Measurements from ENCODE around the gene ZNF782. TPM values are rescaled to one million over a fixed set of nuclear protein-coding genes. Genes with fewer than 3 reads are reported as not detected.
A peak's percentile ranks its signal among the peaks of the same experiment; 100 is the strongest.
"Not testable (repeated sequence)": the region's sequence is repeated elsewhere in the genome, so short reads cannot be mapped to it uniquely, and the experiment has no call there.

ZNF782 gene
- 1 to 10 TPM; 4.6 to 7.1 TPM for total RNA-seq
- 16.5 to 17.0 reads per million in 2 donors for total RNA-seq

DNA sequence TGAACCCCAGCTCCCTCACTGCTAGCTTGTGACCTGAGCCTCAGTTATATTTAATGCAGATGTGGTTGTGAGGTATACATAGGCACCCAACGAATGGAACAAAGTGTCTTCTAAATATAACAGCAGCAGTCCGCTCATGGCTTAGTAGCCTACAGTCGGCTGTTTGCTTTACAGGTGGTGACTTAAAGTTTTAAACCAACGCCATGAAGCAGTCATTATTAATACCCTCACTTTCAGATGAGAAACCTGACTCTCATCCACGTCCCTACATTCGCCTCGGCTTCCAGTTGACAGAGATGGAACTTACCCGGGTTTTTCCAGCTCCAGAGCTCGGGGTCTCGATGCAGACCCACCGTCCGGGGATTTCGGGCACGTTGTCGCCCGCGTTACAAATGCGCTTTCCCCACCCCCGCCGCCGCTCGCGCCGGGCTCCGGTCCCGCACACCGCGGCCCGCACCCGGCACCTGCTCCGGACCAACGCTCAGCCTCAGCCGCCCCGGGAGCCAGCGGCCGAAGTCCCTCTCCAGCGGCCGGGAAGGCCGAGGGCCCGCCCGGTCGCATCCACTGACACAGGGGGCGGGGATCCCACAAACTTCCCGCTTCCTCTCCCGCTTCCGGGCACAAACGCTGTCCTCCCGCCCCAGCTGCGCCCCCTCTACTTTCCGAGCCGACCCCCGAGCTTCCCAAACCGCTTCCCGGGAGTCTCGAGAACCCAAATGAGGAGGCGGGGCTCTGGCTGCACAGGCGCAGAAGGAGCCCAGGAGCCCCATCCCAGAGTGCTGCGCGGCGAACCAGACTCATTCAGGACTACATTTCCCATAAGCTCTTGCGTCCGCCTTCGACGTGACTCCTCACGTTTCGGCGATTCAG, at the start of gene ZNF782:
ZNF782 (minus strand) TSS at position 734 of the 870 bp plus-strand sequence. CDS start 2,553 bp downstream, outside the sequence.
- DNase-seq (peak; percentile 73 to 77 (median 76)), ATAC-seq (peak; percentile 93)
- peak within 1 kb of the TSS; percentile 99 for H3K27ac Mint-ChIP-seq
- peaks cover 35% of the 10 kb centered on the region for H3K4me1 Mint-ChIP-seq
- peaks cover 3% of the 10 kb centered on the region for H3K36me3 Mint-ChIP-seq (ENCODE audit: low read depth)
- H3K9me3 ChIP-seq (ENCODE audit: control insufficient read depth, low read length, poor library complexity, severe bottlenecking) = no peaks in the 10 kb centered on the region
- peaks cover 7% of the 10 kb centered on the region for H3K27me3 Mint-ChIP-seq
- peak within 1 kb of the TSS; percentile 100 for H3K4me3 Mint-ChIP-seq

DNA sequence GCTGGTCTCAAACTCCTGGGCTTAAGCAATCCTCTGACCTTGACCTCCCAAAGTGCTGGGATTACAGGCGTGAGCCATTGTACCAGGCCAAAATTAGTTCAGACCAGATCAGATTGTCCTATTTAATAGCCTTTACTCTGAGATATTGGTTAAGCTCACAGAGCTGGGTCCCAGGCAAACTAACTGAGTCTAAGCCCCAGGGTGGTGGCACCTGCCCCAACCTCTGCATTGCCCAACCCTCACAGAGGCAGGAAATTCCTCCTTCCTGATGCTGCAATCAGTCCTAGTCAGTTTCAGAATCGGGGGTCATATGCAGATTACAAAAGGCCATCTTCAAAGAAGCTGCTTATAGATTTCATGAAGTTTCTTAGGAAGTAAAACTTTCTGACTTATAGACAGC, 45.7 kb upstream of the ZNF782 start:
- not testable (repeated sequence) for H3K4me1 Mint-ChIP-seq, H3K4me3 Mint-ChIP-seq, ATAC-seq

GRCh38 chr9:96892131-96892530, 37.8 kb upstream of the ZNF782 start:
- H3K36me3 Mint-ChIP-seq (ENCODE audit: low read depth) = peaks cover 9% of the 10 kb centered on the region
- H3K27me3 Mint-ChIP-seq = no peaks in the 10 kb centered on the region
- H3K4me1 Mint-ChIP-seq = no peaks in the 10 kb centered on the region
- no peaks in the 10 kb centered on the region for H3K9me3 ChIP-seq (ENCODE audit: control insufficient read depth, low read length, poor library complexity, severe bottlenecking)
- ATAC-seq = no peak
- no peak for DNase-seq
- H3K27ac Mint-ChIP-seq = no peak overlapping the region
- no peak overlapping the region for H3K4me3 Mint-ChIP-seq

More for the DNA sequence above, 45.7 kb upstream of the ZNF782 start:
- not testable (repeated sequence) for H3K27ac Mint-ChIP-seq; H3K36me3 Mint-ChIP-seq (ENCODE audit: low read depth); H3K9me3 ChIP-seq (ENCODE audit: control insufficient read depth, low read length, poor library complexity, severe bottlenecking); DNase-seq; H3K27me3 Mint-ChIP-seq

DNA sequence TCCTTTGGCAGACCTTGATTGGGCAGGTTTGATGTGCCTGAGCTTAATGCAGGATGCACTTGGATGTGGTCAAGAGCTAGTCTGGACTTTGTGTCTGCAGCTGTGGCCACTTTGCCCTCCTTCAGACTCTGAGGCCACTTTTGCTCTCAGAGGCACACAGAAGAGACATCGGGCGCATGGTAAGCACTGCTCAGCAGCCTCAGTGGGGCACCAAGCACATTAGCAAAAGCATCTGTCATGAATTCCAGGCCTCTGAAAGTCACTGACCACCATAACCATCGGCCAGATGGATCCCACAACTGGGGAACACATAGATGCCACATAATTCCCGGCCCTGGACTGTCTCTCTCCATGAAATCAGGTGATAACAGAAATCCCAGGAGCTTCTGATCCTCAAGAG, 34.3 kb upstream of the ZNF782 start:
- no peak overlapping the region for H3K4me3 Mint-ChIP-seq
- no peak for ATAC-seq
- no peaks in the 10 kb centered on the region for H3K9me3 ChIP-seq (ENCODE audit: control insufficient read depth, low read length, poor library complexity, severe bottlenecking)

GRCh38 chr9:96885424-96885823, 31.1 kb upstream of the ZNF782 start:
- Mint-ChIP-seq H3K27ac (no peak overlapping the region), H3K27me3 (no peaks in the 10 kb centered on the region), H3K36me3 (ENCODE audit: low read depth) (peaks cover 5% of the 10 kb centered on the region), H3K4me1 (no peaks in the 10 kb centered on the region), H3K4me3 (no peak overlapping the region)
- no peak for ATAC-seq
- H3K9me3 ChIP-seq (ENCODE audit: control insufficient read depth, low read length, poor library complexity, severe bottlenecking) = no peaks in the 10 kb centered on the region
- no peak for DNase-seq

More for the DNA sequence above, 34.3 kb upstream of the ZNF782 start:
- peaks cover 2% of the 10 kb centered on the region for H3K36me3 Mint-ChIP-seq (ENCODE audit: low read depth)
- DNase-seq = no peak
- no peaks in the 10 kb centered on the region for H3K4me1 Mint-ChIP-seq
- H3K27ac Mint-ChIP-seq = no peak overlapping the region
- no peaks in the 10 kb centered on the region for H3K27me3 Mint-ChIP-seq

DNA sequence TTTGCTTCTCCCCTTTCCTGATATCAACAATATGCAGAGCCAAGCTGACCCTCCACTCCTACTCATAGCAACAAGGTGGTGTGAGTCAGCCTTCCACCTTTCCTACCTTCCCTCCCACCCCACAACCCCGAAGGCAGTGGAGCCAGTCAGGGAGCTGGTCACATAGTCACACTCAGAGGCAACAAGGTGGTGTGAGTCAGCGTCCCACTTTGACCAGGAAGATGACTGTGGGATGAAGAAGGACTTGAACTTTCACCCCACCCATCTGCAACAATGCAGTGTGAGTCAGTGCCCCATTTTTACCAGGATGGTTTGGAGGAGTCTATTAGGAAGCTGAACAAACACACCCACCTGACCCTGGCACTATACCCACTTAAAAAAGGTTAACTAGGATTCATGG, 30.1 kb upstream of the ZNF782 start:
- no peak overlapping the region for H3K4me3 Mint-ChIP-seq
- DNase-seq (no peak), ATAC-seq (no peak)
- no peak overlapping the region for H3K27ac Mint-ChIP-seq
- no peaks in the 10 kb centered on the region for H3K4me1 Mint-ChIP-seq
- H3K9me3 ChIP-seq (ENCODE audit: control insufficient read depth, low read length, poor library complexity, severe bottlenecking) = no peaks in the 10 kb centered on the region
- peaks cover 3% of the 10 kb centered on the region for H3K36me3 Mint-ChIP-seq (ENCODE audit: low read depth)
- H3K27me3 Mint-ChIP-seq = no peaks in the 10 kb centered on the region

- Mint-ChIP-seq H3K27ac (no peak overlapping the region), H3K4me3 (no peak overlapping the region), H3K36me3 (ENCODE audit: low read depth) (peaks cover 3% of the 10 kb centered on the region), H3K27me3 (no peaks in the 10 kb centered on the region), H3K4me1 (no peaks in the 10 kb centered on the region)
- DNase-seq = no peak
- ATAC-seq = no peak
- H3K9me3 ChIP-seq (ENCODE audit: control insufficient read depth, low read length, poor library complexity, severe bottlenecking) = no peaks in the 10 kb centered on the region
Observed at GRCh38 chr9:96883922-96884321, 29.6 kb upstream of the ZNF782 start.

- Mint-ChIP-seq H3K4me1 (peaks cover 17% of the 10 kb centered on the region), H3K4me3 (no peak overlapping the region), H3K27ac (no peak overlapping the region), H3K27me3 (peaks cover 43% of the 10 kb centered on the region), H3K36me3 (ENCODE audit: low read depth) (peaks cover 3% of the 10 kb centered on the region)
- ATAC-seq (no peak), DNase-seq (no peak)
- peaks cover 4% of the 10 kb centered on the region for H3K9me3 ChIP-seq (ENCODE audit: control insufficient read depth, low read length, poor library complexity, severe bottlenecking)
Observed at GRCh38 chr9:96877269-96877668, 23.0 kb upstream of the ZNF782 start.

- H3K27ac Mint-ChIP-seq = peak overlapping the region; percentile 89
- H3K36me3 Mint-ChIP-seq (ENCODE audit: low read depth) = no peaks in the 10 kb centered on the region
- peaks cover 4% of the 10 kb centered on the region for H3K9me3 ChIP-seq (ENCODE audit: control insufficient read depth, low read length, poor library complexity, severe bottlenecking)
- ATAC-seq (peak; percentile 43), DNase-seq (no peak)
- H3K4me1 Mint-ChIP-seq = peaks cover 17% of the 10 kb centered on the region
- peaks cover 43% of the 10 kb centered on the region for H3K27me3 Mint-ChIP-seq
- peak overlapping the region; percentile 90 for H3K4me3 Mint-ChIP-seq
Observed at GRCh38 chr9:96875461-96876142, 21.3 kb upstream of the ZNF782 start.

DNA sequence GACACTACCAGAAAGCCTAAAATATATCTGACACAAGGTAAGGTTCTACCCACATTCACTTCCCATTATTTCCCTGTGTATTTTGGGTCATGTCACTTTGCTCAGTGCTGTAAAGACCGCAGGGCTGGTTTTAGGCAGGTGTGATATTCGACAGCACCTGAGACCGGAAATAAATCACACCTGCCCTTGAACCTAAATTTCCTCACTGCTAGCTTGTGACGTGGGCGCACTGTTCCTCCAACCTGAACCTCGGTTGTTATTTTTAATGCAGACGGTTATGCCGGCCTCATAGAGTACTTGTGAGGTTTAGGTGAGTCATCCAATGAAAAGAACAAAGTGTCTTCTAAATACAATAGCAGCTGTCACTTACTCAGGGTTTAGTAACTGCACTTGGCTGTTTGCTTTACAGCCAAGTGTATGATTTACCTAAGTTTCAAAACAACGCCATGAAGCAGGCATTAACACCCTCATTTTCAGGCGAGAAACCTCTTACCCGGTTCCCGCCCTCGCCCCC, 20.7 kb upstream of the ZNF782 start:
- DNase-seq = no peak
- H3K27me3 Mint-ChIP-seq = peaks cover 43% of the 10 kb centered on the region
- peaks cover 4% of the 10 kb centered on the region for H3K9me3 ChIP-seq (ENCODE audit: control insufficient read depth, low read length, poor library complexity, severe bottlenecking)
- H3K4me3 Mint-ChIP-seq = peak overlapping the region; percentile 90
- H3K27ac Mint-ChIP-seq = peak overlapping the region; percentile 89
- ATAC-seq = peak; percentile 90
- peaks cover 17% of the 10 kb centered on the region for H3K4me1 Mint-ChIP-seq
- no peaks in the 10 kb centered on the region for H3K36me3 Mint-ChIP-seq (ENCODE audit: low read depth)

DNA sequence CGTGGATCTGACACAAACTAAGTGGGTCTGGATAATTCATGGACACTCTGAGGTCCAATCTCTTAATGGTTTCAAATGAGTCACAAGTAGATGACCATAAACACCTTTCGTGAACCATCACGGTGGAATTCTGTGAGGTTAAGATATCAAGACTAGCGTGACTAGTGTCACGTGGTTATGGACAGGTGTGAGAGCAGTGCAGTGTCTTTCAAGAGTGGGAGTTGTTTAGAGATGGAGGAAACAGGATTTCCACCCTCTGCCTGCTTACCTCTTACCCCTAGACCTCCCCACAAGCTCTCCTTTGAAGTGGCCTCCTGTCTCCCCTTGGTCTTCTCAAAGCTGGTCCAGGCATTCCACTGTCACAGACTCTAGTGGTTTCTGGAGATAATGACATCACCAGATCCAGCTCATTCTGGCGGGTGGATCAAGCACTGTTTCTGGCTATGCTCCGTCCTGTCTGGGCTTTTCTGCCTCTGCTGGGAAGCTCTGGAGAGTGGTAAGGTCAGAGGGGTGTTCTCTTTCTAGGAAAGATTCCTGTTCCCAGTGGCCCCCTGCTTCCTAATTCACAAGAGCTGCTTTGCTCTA, 20.0 kb upstream of the ZNF782 start:
- peaks cover 17% of the 10 kb centered on the region for H3K4me1 Mint-ChIP-seq
- DNase-seq (no peak), ATAC-seq (no peak)
- H3K9me3 ChIP-seq (ENCODE audit: control insufficient read depth, low read length, poor library complexity, severe bottlenecking) = peaks cover 4% of the 10 kb centered on the region
- no peak overlapping the region for H3K27ac Mint-ChIP-seq
- no peaks in the 10 kb centered on the region for H3K36me3 Mint-ChIP-seq (ENCODE audit: low read depth)
- no peak overlapping the region for H3K4me3 Mint-ChIP-seq
- H3K27me3 Mint-ChIP-seq = peaks cover 43% of the 10 kb centered on the region

DNA sequence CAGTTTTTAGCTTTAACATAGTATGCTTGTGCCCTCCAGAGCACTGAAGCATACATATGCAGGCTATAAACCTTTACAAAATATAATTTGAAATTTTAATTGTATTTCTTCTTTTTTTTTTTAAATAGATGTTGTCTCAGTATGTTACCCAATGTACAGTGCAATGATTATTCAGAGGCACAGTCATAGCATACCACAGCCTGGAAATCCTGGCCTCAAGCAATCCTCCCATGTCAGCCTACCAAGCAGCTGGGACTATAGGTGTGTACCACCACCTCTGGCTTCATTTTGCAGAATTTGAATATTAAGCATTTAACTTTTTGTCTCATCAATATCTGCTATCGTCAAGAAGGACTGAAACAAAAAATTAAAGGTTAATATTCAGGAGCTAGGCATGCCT, 16.9 kb upstream of the ZNF782 start:
- H3K4me1 Mint-ChIP-seq = peaks cover 14% of the 10 kb centered on the region
- H3K9me3 ChIP-seq (ENCODE audit: control insufficient read depth, low read length, poor library complexity, severe bottlenecking) = no peaks in the 10 kb centered on the region
- no peak overlapping the region for H3K4me3 Mint-ChIP-seq
- no peaks in the 10 kb centered on the region for H3K36me3 Mint-ChIP-seq (ENCODE audit: low read depth)
- DNase-seq (no peak), ATAC-seq (no peak)
- peaks cover 25% of the 10 kb centered on the region for H3K27me3 Mint-ChIP-seq
- H3K27ac Mint-ChIP-seq = no peak overlapping the region

DNA sequence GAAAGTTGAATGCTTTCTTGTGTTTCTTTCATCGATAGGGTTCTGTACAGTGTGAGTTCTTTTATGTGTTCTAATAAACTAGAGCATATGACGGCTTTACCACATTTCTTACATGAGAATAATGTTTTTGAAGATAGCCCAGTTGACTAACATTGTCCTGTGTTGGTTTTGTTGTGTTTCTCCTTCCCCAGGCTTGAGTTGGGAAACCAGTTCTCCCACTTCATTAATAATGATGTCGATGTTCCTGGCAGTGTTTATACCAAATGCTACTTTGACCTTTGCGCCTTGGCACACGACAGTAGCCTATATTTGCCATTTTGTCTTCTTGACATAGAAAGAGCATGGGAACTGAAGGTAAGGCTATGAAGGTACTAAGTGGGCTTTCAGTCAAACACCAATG, 14.4 kb upstream of the ZNF782 start:
- H3K9me3 ChIP-seq (ENCODE audit: control insufficient read depth, low read length, poor library complexity, severe bottlenecking) = no peaks in the 10 kb centered on the region
- Mint-ChIP-seq H3K36me3 (ENCODE audit: low read depth) (peaks cover 2% of the 10 kb centered on the region), H3K27me3 (peaks cover 1% of the 10 kb centered on the region), H3K4me1 (no peaks in the 10 kb centered on the region), H3K27ac (no peak overlapping the region), H3K4me3 (no peak overlapping the region)
- ATAC-seq = no peak
- no peak for DNase-seq

Measured in T-helper 17 cell (primary cell).